Hepatocyte (in vitro differentiated cells): ENCODE measurements around the gene MAN1B1.

Experiments used
- EZH2phosphoT487 ChIP-seq: fragments of 200-600 bp; sonication (generic); IDR thresholded peaks from one replicate; pipeline ENCODE4 v1.6.1; 2018; ENCODE audit warnings: antibody characterized with exemption, mild to moderate bottlenecking, low read depth, moderate library complexity; ENCODE audit not compliant: unreplicated experiment, severe bottlenecking
- TF ChIP-seq, protein P1 (sequence below): fragments of 200-600 bp; sonication (generic); IDR thresholded peaks from 2 replicates; pipeline ENCODE4 v1.5.1; 2016; ENCODE audit warnings: antibody characterized with exemption, mild to moderate bottlenecking; ENCODE audit not compliant: poor library complexity

DNA sequence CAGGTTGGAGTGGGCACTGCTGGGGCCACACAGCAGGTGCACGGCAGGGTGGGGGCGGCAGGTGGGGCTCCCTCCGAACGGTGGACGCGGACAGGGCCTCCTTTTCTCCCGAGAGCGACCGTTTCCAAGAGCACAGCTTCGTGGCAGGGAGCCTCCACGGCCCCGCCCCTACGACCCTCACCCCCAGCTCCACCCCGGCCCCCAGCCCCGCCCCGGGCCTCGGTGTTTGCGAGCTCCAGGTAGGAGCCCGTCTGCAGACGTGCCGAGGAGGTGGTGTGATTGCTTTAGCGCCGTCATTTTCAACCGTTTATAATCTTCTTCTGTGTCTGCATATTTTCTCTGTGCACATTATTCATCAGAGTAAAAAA, 61.0 kb downstream of the MAN1B1 start:
- TF ChIP-seq, protein P1, sequence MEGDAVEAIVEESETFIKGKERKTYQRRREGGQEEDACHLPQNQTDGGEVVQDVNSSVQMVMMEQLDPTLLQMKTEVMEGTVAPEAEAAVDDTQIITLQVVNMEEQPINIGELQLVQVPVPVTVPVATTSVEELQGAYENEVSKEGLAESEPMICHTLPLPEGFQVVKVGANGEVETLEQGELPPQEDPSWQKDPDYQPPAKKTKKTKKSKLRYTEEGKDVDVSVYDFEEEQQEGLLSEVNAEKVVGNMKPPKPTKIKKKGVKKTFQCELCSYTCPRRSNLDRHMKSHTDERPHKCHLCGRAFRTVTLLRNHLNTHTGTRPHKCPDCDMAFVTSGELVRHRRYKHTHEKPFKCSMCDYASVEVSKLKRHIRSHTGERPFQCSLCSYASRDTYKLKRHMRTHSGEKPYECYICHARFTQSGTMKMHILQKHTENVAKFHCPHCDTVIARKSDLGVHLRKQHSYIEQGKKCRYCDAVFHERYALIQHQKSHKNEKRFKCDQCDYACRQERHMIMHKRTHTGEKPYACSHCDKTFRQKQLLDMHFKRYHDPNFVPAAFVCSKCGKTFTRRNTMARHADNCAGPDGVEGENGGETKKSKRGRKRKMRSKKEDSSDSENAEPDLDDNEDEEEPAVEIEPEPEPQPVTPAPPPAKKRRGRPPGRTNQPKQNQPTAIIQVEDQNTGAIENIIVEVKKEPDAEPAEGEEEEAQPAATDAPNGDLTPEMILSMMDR = no peak
- no peak for TF ChIP-seq EZH2phosphoT487
